ENCODE measurements around the gene CDKN1B.
A peak's percentile ranks its signal among the peaks of the same experiment; 100 is the strongest.

Gene CDKN1B

GRCh38 chr12:12683136-12683697 is 34.0 kb upstream of the CDKN1B start:
- H3K4me3 ChIP-seq (ENCODE audit: insufficient read depth in 1 of 2, low read depth in 1 of 2, low read length in 2 of 2): no peak overlapping the region
- WGBS: 70% methylated on average over 4 of the region's 4 CpGs
- no peak overlapping the region for H4K8ac ChIP-seq (ENCODE audit: low read length)
- H4K91ac ChIP-seq (ENCODE audit: low read length): no peak overlapping the region
- no peak overlapping the region for H2BK15ac ChIP-seq (ENCODE audit: low read depth, poor library complexity, severe bottlenecking)
- no peak overlapping the region for H3K14ac ChIP-seq (ENCODE audit: low read length in 2 of 2)
- peaks cover 0 to 17% of the 10 kb centered on the region in 2 experiments for H3K27me3 ChIP-seq (ENCODE audit: control insufficient read depth in 1 of 2, insufficient read depth in 1 of 2, low read length in 2 of 2)
- no peaks in the 10 kb centered on the region for H3K36me3 ChIP-seq (ENCODE audit: control insufficient read depth in 1 of 2, insufficient read depth in 2 of 2, low read depth in 1 of 2, low read length in 2 of 2)
- no peak overlapping the region for H3K4me2 ChIP-seq (ENCODE audit: low read length, poor library complexity, severe bottlenecking)
- H2BK120ac ChIP-seq (ENCODE audit: low read depth, low read length): no peak overlapping the region
- no peak overlapping the region for H3K18ac ChIP-seq (ENCODE audit: low read depth in 1 of 2, low read length in 2 of 2)
- no peak overlapping the region for H3K27ac ChIP-seq (ENCODE audit: low read length, poor library complexity, severe bottlenecking)
- H2BK12ac ChIP-seq (ENCODE audit: low read length in 2 of 2): no peak overlapping the region
- no peaks in the 10 kb centered on the region for H3K79me1 ChIP-seq (replicated peaks; ENCODE audit: low read length, poor library complexity, severe bottlenecking)
- no peaks in the 10 kb centered on the region for H3K9me3 ChIP-seq (ENCODE audit: control insufficient read depth, low read length)
- H3K23ac ChIP-seq (ENCODE audit: low read length in 2 of 2): no peak overlapping the region
- no peak overlapping the region for H2AFZ ChIP-seq (ENCODE audit: low read depth, low read length)
- H2BK5ac ChIP-seq (ENCODE audit: low read depth, low read length, poor library complexity, severe bottlenecking): no peak overlapping the region
- H3K9ac ChIP-seq (ENCODE audit: low read length): no peak overlapping the region
- H3K4ac ChIP-seq (ENCODE audit: low read depth in 1 of 2, low read length in 2 of 2): no peak overlapping the region
- DNase-seq: no peak
- peaks cover 1% of the 10 kb centered on the region for H3K4me1 ChIP-seq (ENCODE audit: control insufficient read depth, insufficient read depth, low read depth, low read length)
- H2AK5ac ChIP-seq (ENCODE audit: low read length, severe bottlenecking): no peak overlapping the region

GRCh38 chr12:12683725-12684124 is 33.4 kb upstream of the CDKN1B start:
- Histone ChIP-seq H4K8ac (ENCODE audit: low read length) (no peak overlapping the region), H3K23ac (ENCODE audit: low read length in 2 of 2) (no peak overlapping the region), H3K14ac (ENCODE audit: low read length in 2 of 2) (no peak overlapping the region), H3K4me3 (ENCODE audit: insufficient read depth in 1 of 2, low read depth in 1 of 2, low read length in 2 of 2) (no peak overlapping the region), H3K36me3 (ENCODE audit: control insufficient read depth in 1 of 2, insufficient read depth in 2 of 2, low read depth in 1 of 2, low read length in 2 of 2) (no peaks in the 10 kb centered on the region), H3K9ac (ENCODE audit: low read length) (no peak overlapping the region), H2BK15ac (ENCODE audit: low read depth, poor library complexity, severe bottlenecking) (no peak overlapping the region), H3K27ac (ENCODE audit: low read length, poor library complexity, severe bottlenecking) (no peak overlapping the region), H3K79me1 (replicated peaks; ENCODE audit: low read length, poor library complexity, severe bottlenecking) (no peaks in the 10 kb centered on the region), H2AK5ac (ENCODE audit: low read length, severe bottlenecking) (no peak overlapping the region), H3K4me2 (ENCODE audit: low read length, poor library complexity, severe bottlenecking) (no peak overlapping the region), H3K4ac (ENCODE audit: low read depth in 1 of 2, low read length in 2 of 2) (no peak overlapping the region), H2AFZ (ENCODE audit: low read depth, low read length) (no peak overlapping the region), H3K27me3 (ENCODE audit: control insufficient read depth in 1 of 2, insufficient read depth in 1 of 2, low read length in 2 of 2) (peaks cover 0 to 17% of the 10 kb centered on the region in 2 experiments), H3K4me1 (ENCODE audit: control insufficient read depth, insufficient read depth, low read depth, low read length) (peaks cover 1% of the 10 kb centered on the region), H2BK120ac (ENCODE audit: low read depth, low read length) (no peak overlapping the region), H3K9me3 (ENCODE audit: control insufficient read depth, low read length) (no peaks in the 10 kb centered on the region), H3K18ac (ENCODE audit: low read depth in 1 of 2, low read length in 2 of 2) (no peak overlapping the region), H4K91ac (ENCODE audit: low read length) (no peak overlapping the region), H2BK5ac (ENCODE audit: low read depth, low read length, poor library complexity, severe bottlenecking) (no peak overlapping the region), H2BK12ac (ENCODE audit: low read length in 2 of 2) (no peak overlapping the region)
- no peak for DNase-seq
- 55% methylated on average over 2 of the region's 3 CpGs for WGBS

GRCh38 chr12:12684375-12685106 is 32.6 kb upstream of the CDKN1B start:
- H3K36me3 ChIP-seq (ENCODE audit: control insufficient read depth in 1 of 2, insufficient read depth in 2 of 2, low read depth in 1 of 2, low read length in 2 of 2): no peaks in the 10 kb centered on the region
- no peak overlapping the region for H3K18ac ChIP-seq (ENCODE audit: low read depth in 1 of 2, low read length in 2 of 2)
- H3K27ac ChIP-seq (ENCODE audit: low read length, poor library complexity, severe bottlenecking): no peak overlapping the region
- no peak overlapping the region for H4K8ac ChIP-seq (ENCODE audit: low read length)
- no peak overlapping the region for H2AFZ ChIP-seq (ENCODE audit: low read depth, low read length)
- H2BK120ac ChIP-seq (ENCODE audit: low read depth, low read length): no peak overlapping the region
- H3K4me2 ChIP-seq (ENCODE audit: low read length, poor library complexity, severe bottlenecking): no peak overlapping the region
- H3K14ac ChIP-seq (ENCODE audit: low read length in 2 of 2): no peak overlapping the region
- H3K9ac ChIP-seq (ENCODE audit: low read length): no peak overlapping the region
- no peaks in the 10 kb centered on the region for H3K9me3 ChIP-seq (ENCODE audit: control insufficient read depth, low read length)
- no peak overlapping the region for H2AK5ac ChIP-seq (ENCODE audit: low read length, severe bottlenecking)
- no peak overlapping the region for H2BK15ac ChIP-seq (ENCODE audit: low read depth, poor library complexity, severe bottlenecking)
- H2BK12ac ChIP-seq (ENCODE audit: low read length in 2 of 2): no peak overlapping the region
- 0% methylated on average over 3 of the region's 5 CpGs for WGBS
- H3K4me1 ChIP-seq (ENCODE audit: control insufficient read depth, insufficient read depth, low read depth, low read length): peaks cover 1% of the 10 kb centered on the region
- no peak overlapping the region for H3K4me3 ChIP-seq (ENCODE audit: insufficient read depth in 1 of 2, low read depth in 1 of 2, low read length in 2 of 2)
- peak; percentile 63 for DNase-seq
- no peak overlapping the region for H2BK5ac ChIP-seq (ENCODE audit: low read depth, low read length, poor library complexity, severe bottlenecking)
- H3K79me1 ChIP-seq (replicated peaks; ENCODE audit: low read length, poor library complexity, severe bottlenecking): no peaks in the 10 kb centered on the region
- peaks cover 0 to 17% of the 10 kb centered on the region in 2 experiments for H3K27me3 ChIP-seq (ENCODE audit: control insufficient read depth in 1 of 2, insufficient read depth in 1 of 2, low read length in 2 of 2)
- H3K4ac ChIP-seq (ENCODE audit: low read depth in 1 of 2, low read length in 2 of 2): no peak overlapping the region
- no peak overlapping the region for H3K23ac ChIP-seq (ENCODE audit: low read length in 2 of 2)
- no peak overlapping the region for H4K91ac ChIP-seq (ENCODE audit: low read length)

DNA sequence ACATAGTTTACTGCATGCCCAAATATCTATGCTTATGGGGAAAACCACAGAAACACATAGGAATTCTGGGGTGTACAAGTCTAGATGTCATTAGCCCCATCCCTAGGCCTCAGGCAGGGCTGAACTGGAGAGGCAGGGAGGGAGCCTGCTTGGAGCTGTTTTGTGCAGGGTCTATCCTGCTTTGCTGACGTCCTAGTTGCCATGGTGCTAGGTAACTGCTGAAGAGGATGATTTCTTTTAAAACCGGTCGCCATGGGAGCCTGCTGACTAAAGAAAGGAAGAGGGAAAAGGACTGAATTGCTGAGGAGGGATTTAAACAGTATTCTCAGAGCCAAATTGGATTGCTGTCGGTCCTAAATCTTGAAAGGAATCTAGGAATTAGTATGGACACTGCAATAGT is 31.9 kb upstream of the CDKN1B start:
- Histone ChIP-seq H3K9me3 (ENCODE audit: control insufficient read depth, low read length) (no peaks in the 10 kb centered on the region), H3K27me3 (ENCODE audit: control insufficient read depth in 1 of 2, insufficient read depth in 1 of 2, low read length in 2 of 2) (peaks cover 0 to 17% of the 10 kb centered on the region in 2 experiments), H3K4me2 (ENCODE audit: low read length, poor library complexity, severe bottlenecking) (no peak overlapping the region), H4K8ac (ENCODE audit: low read length) (no peak overlapping the region), H3K36me3 (ENCODE audit: control insufficient read depth in 1 of 2, insufficient read depth in 2 of 2, low read depth in 1 of 2, low read length in 2 of 2) (no peaks in the 10 kb centered on the region), H3K79me1 (replicated peaks; ENCODE audit: low read length, poor library complexity, severe bottlenecking) (no peaks in the 10 kb centered on the region), H3K23ac (ENCODE audit: low read length in 2 of 2) (no peak overlapping the region), H3K4me1 (ENCODE audit: control insufficient read depth, insufficient read depth, low read depth, low read length) (peaks cover 1% of the 10 kb centered on the region), H2BK12ac (ENCODE audit: low read length in 2 of 2) (no peak overlapping the region), H3K27ac (ENCODE audit: low read length, poor library complexity, severe bottlenecking) (no peak overlapping the region), H3K4me3 (ENCODE audit: insufficient read depth in 1 of 2, low read depth in 1 of 2, low read length in 2 of 2) (no peak overlapping the region), H2BK15ac (ENCODE audit: low read depth, poor library complexity, severe bottlenecking) (no peak overlapping the region), H2AFZ (ENCODE audit: low read depth, low read length) (no peak overlapping the region), H2AK5ac (ENCODE audit: low read length, severe bottlenecking) (no peak overlapping the region), H2BK120ac (ENCODE audit: low read depth, low read length) (no peak overlapping the region), H2BK5ac (ENCODE audit: low read depth, low read length, poor library complexity, severe bottlenecking) (no peak overlapping the region), H3K4ac (ENCODE audit: low read depth in 1 of 2, low read length in 2 of 2) (no peak overlapping the region), H3K9ac (ENCODE audit: low read length) (no peak overlapping the region), H3K14ac (ENCODE audit: low read length in 2 of 2) (no peak overlapping the region), H3K18ac (ENCODE audit: low read depth in 1 of 2, low read length in 2 of 2) (no peak overlapping the region), H4K91ac (ENCODE audit: low read length) (no peak overlapping the region)
- no peak for DNase-seq
- WGBS: 67% methylated on average over 4 of the region's 4 CpGs
